HEK293T (cell line): ENCODE measurements around the gene CNTLN.

Source experiments
- CTCF ChIA-PET: fragments of 350-600 bp; formaldehyde crosslinking; extraction: SDS; loops from one replicate; lab custom pipeline; 2021; ENCODE audit warnings: antibody characterized with exemption, inconsistent platforms; lab: Yijun Ruan, JAX
- POLR2A ChIA-PET: fragments of 350-600 bp; formaldehyde crosslinking; extraction: SDS; loops from one replicate; lab custom pipeline; 2020; ENCODE audit warnings: antibody characterized with exemption, inconsistent platforms; lab: Yijun Ruan, JAX
- DNase-seq: peaks from one replicate; pipeline ENCODE4 v3.0.0; 2012; ENCODE audit warnings: mixed read lengths; ENCODE audit errors: extremely low spot score
- ARNT ChIP-seq: fragments of 450-650 bp; IDR thresholded peaks from 2 replicates; pipeline ENCODE4 v1.6.1; 2017; ENCODE audit warnings: mild to moderate bottlenecking
- BHLHE40 ChIP-seq: fragments of 450-650 bp; IDR thresholded peaks from 2 replicates; pipeline ENCODE4 v1.6.1; 2016; ENCODE audit warnings: mild to moderate bottlenecking, moderate library complexity, borderline replicate concordance
- CTBP1 ChIP-seq: fragments of 450-650 bp; IDR thresholded peaks from 2 replicates; pipeline ENCODE4 v1.6.1; 2016; ENCODE audit warnings: borderline replicate concordance
- ELF4 ChIP-seq: fragments of 450-650 bp; IDR thresholded peaks from 2 replicates; pipeline ENCODE4 v1.6.1; 2017; ENCODE audit warnings: antibody characterized with exemption
- FOXA1 ChIP-seq: fragments of 450-650 bp; IDR thresholded peaks from 2 replicates; pipeline ENCODE4 v1.6.1; 2016; ENCODE audit warnings: mild to moderate bottlenecking
- FOXK2 ChIP-seq: fragments of 450-650 bp; IDR thresholded peaks from 2 replicates; pipeline ENCODE4 v1.6.1; 2016; ENCODE audit warnings: mild to moderate bottlenecking
- FOXM1 ChIP-seq: fragments of 450-650 bp; IDR thresholded peaks from 2 replicates; pipeline ENCODE4 v1.6.1; 2017; ENCODE audit warnings: mild to moderate bottlenecking, borderline replicate concordance
- HDGF ChIP-seq: fragments of 450-650 bp; IDR thresholded peaks from 2 replicates; pipeline ENCODE4 v1.6.1; 2017; ENCODE audit warnings: antibody characterized with exemption, borderline replicate concordance
- L3MBTL2 ChIP-seq: fragments of 450-650 bp; conservative IDR thresholded peaks from 2 replicates; pipeline ENCODE4 v1.6.1; 2016; ENCODE audit warnings: mild to moderate bottlenecking
- LEF1 ChIP-seq: fragments of 450-650 bp; IDR thresholded peaks from 2 replicates; pipeline ENCODE4 v1.6.1; 2017; ENCODE audit warnings: mild to moderate bottlenecking, borderline replicate concordance
- NFRKB ChIP-seq: fragments of 450-650 bp; IDR thresholded peaks from 2 replicates; pipeline ENCODE4 v1.6.1; 2016; ENCODE audit warnings: mild to moderate bottlenecking, moderate library complexity
- PKNOX1 ChIP-seq: fragments of 450-650 bp; IDR thresholded peaks from 2 replicates; pipeline ENCODE4 v1.6.1; 2016
- SP1 ChIP-seq: fragments of 450-650 bp; IDR thresholded peaks from 2 replicates; pipeline ENCODE4 v1.6.1; 2017
- SUZ12 ChIP-seq: fragments of 450-650 bp; IDR thresholded peaks from 2 replicates; pipeline ENCODE4 v1.6.1; 2016; ENCODE audit warnings: mild to moderate bottlenecking
- TARDBP ChIP-seq: fragments of 450-650 bp; IDR thresholded peaks from 2 replicates; pipeline ENCODE4 v1.6.1; 2016
- ZNF384 ChIP-seq: fragments of 450-650 bp; IDR thresholded peaks from 2 replicates; pipeline ENCODE4 v1.6.1; 2016

CNTLN gene

GRCh38 chr9:17481565-17481964 lies 346.7 kb downstream of the CNTLN start:
- TF ChIP-seq FOXM1 (no peak), L3MBTL2 (no peak), ELF4 (no peak), HDGF (no peak), SP1 (no peak), ZNF384 (no peak), CTBP1 (no peak), PKNOX1 (no peak), ARNT (no peak), BHLHE40 (no peak), LEF1 (no peak)
- ChIA-PET POLR2A (no interaction called here), CTCF (no interaction called here)
- DNase-seq: peak; percentile 3

- ChIA-PET POLR2A (no interaction called here), CTCF (no interaction called here)
- no peak for DNase-seq
- no peak for TF ChIP-seq ZNF384
- TF ChIP-seq BHLHE40: no peak
- TF ChIP-seq TARDBP: no peak
- no peak for TF ChIP-seq LEF1
- no peak for TF ChIP-seq SUZ12
- TF ChIP-seq SP1: no peak
- TF ChIP-seq ARNT: no peak
- TF ChIP-seq NFRKB: no peak
- TF ChIP-seq FOXM1: no peak
- no peak for TF ChIP-seq L3MBTL2
- no peak for TF ChIP-seq HDGF
- TF ChIP-seq FOXA1: no peak
These were observed 350.1 kb downstream of the CNTLN start for GRCh38 chr9:17484906-17485305.

- POLR2A ChIA-PET: no interaction called here
- DNase-seq: no peak
- no peak for TF ChIP-seq FOXA1
- no peak for TF ChIP-seq ELF4
- no peak for TF ChIP-seq TARDBP
- TF ChIP-seq LEF1: no peak
- TF ChIP-seq FOXK2: no peak
- no peak for TF ChIP-seq BHLHE40
- TF ChIP-seq SUZ12: no peak
- no peak for TF ChIP-seq ZNF384
- TF ChIP-seq NFRKB: no peak
- no peak for TF ChIP-seq FOXM1
- TF ChIP-seq HDGF: no peak
- TF ChIP-seq CTBP1: no peak
- no peak for TF ChIP-seq ARNT
- no peak for TF ChIP-seq L3MBTL2
- TF ChIP-seq PKNOX1: no peak
- TF ChIP-seq SP1: no peak
- CTCF ChIA-PET: no interaction called here
These were observed 351.6 kb downstream of the CNTLN start for GRCh38 chr9:17486396-17486795.

- POLR2A ChIA-PET: no interaction called here
- DNase-seq: no peak
- TF ChIP-seq L3MBTL2: no peak
- TF ChIP-seq ZNF384: no peak
- TF ChIP-seq ELF4: no peak
- no peak for TF ChIP-seq BHLHE40
- TF ChIP-seq HDGF: no peak
- TF ChIP-seq FOXK2: no peak
- no peak for TF ChIP-seq FOXA1
- no peak for TF ChIP-seq TARDBP
- TF ChIP-seq NFRKB: no peak
- no peak for TF ChIP-seq CTBP1
- TF ChIP-seq ARNT: no peak
- no peak for TF ChIP-seq PKNOX1
- no peak for TF ChIP-seq FOXM1
- TF ChIP-seq LEF1: no peak
- no peak for TF ChIP-seq SP1
- no peak for TF ChIP-seq SUZ12
- CTCF ChIA-PET: no interaction called here
These were observed 352.6 kb downstream of the CNTLN start for GRCh38 chr9:17487467-17487866.

GRCh38 chr9:17488662-17489061 lies 353.8 kb downstream of the CNTLN start:
- ChIA-PET CTCF (no interaction called here), POLR2A (no interaction called here)
- TF ChIP-seq BHLHE40 (no peak), HDGF (no peak), PKNOX1 (no peak), TARDBP (no peak), CTBP1 (no peak), ZNF384 (no peak), ELF4 (no peak), FOXM1 (no peak), ARNT (no peak), SP1 (no peak), FOXK2 (no peak), FOXA1 (no peak), LEF1 (no peak), SUZ12 (no peak), L3MBTL2 (no peak), NFRKB (no peak)
- DNase-seq: no peak

- ChIA-PET POLR2A (no interaction called here), CTCF (no interaction called here)
- TF ChIP-seq CTBP1 (no peak), NFRKB (no peak), ZNF384 (no peak), HDGF (no peak), TARDBP (no peak), FOXK2 (no peak), PKNOX1 (no peak), LEF1 (no peak), BHLHE40 (no peak), ELF4 (no peak)
- no peak for DNase-seq
These were observed 355.3 kb downstream of the CNTLN start for GRCh38 chr9:17490110-17490509.
